IPS-18c (cell line): ENCODE data around the gene KCNV2.
"Not testable (repeated sequence)": the region's sequence is repeated elsewhere in the genome, so short reads cannot be mapped to it uniquely, and the experiment has no call there.

Experiments
- H3K4me3 ChIP-seq: 2 replicates; pipeline ENCODE4 v1.7.0; 2013; ENCODE audit warnings: low read depth, mild to moderate bottlenecking, low read length, moderate library complexity; ENCODE audit not compliant: insufficient read depth
- H3K9me3 ChIP-seq: one replicate; pipeline ENCODE4 v1.6.1; 2013; ENCODE audit warnings: mild to moderate bottlenecking, low read length, moderate library complexity; ENCODE audit not compliant: control insufficient read depth, insufficient read depth

KCNV2 gene

DNA sequence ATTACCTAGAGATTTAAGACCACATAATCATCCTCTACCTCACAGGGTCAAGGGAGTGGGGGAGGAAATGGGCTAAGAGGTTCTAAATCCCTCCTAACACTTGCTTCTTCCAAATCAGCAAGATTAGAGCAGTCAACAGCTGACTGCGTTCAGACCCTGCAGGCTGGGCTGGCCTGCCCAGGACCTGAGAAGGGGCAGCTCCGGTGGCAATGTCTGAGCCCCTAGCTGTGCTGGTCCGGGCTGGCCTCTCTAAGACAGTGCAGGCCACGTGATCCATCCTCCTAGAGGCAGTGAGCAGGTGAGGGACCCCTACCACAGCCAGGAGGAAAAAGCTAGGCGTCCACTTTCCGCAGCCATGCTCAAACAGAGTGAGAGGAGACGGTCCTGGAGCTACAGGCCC is at the start of gene KCNV2:
Gene KCNV2, plus strand, starts transcription at position 126 of the 400 bp plus-strand sequence. Its CDS starts 230 bp downstream, at position 356.
- peaks cover 2% of the 10 kb centered on the region for H3K9me3 ChIP-seq

DNA sequence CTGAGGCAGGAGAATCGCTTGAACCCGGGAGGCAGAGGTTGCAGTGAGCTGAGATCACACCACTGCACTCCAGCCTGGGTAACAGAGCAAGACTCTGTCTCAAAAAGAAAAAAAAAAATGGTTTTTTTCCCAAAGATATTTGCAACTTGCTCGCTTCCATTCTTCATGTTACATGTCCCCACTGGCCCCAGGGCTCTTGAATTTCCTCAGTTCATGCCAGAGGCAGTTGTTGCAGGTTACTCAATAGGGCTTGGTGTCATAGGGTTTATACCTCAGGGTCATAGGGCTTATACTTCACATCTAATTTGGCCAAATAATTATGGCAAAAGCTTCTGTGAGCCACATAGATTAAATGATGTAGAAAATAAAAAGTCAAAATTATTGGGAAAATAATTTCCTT is 44.1 kb upstream of the KCNV2 start:
- Histone ChIP-seq H3K9me3 (no peaks in the 10 kb centered on the region), H3K4me3 (no peak overlapping the region)

More for the DNA sequence above, at the start of gene KCNV2:
- no peak within 1 kb of the TSS for H3K4me3 ChIP-seq

DNA sequence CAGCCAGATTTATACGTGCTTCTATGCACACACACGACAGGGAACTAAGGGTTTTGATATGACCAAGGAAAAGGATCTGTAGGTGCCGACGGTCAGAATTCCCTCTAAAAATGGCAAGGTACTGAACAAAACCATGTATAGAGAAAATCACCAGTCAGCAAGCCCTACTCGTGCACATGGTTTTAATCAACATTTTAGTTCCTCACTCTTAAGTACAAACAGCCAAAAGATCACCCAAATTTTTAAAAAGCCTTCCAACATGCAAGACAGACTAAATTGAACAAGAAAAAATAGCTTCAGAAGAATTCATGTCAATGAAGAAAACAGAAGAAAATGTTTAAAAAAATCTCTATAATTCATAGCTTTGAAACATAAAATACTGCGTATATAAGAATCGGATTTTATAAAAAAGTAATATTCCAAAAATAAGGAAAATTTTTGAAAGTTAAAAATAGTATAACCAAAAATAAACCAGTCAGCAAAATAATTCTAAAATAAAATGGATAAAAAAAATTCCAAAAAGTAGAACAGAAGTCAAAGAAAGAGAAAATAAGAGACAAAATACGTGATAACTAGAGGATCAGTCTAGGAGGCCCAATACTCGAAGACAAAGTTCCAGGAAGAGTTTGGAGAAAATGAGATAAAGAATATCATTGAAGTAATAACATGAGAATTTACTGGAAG is 43.0 kb upstream of the KCNV2 start:
- Histone ChIP-seq H3K9me3 (no peaks in the 10 kb centered on the region), H3K4me3 (no peak overlapping the region)

DNA sequence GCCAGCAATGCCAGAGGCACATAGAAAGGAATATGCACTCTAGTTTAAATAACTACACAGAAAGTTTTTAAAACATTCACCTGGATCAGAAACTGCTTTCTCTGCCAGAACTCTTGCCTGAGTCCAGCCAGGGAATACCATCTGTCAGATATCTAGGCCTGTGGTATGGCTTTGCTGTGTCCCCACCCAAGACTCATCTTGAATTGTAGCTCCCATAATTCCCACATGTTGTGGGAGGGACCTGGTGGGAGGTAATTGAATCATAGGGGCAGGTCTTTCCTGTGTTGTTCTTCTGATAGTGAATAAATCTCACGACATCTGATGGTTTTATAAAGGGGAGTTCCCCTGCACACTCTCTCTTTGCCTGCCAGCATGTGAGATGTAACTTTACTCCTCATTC is 41.5 kb upstream of the KCNV2 start:
- Histone ChIP-seq H3K4me3 (no peak overlapping the region), H3K9me3 (no peaks in the 10 kb centered on the region)

DNA sequence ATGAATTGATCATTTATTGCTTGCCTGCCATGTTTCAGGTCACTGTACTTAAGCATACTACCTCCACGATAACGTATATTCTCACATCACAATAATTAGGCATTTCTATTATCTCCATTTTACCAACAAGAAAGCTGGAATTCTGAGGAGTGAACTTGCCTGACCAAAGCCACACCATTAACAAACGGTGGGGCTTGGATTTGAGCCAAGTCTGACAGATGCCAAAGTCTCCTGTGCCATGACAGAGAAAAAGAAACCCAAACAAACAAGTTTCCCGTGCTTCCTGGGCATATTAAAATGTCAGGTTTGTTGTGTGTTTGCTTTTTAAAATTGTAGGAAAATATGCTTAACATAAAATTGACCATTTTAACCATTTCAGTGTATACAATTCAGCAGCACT is 40.8 kb upstream of the KCNV2 start:
- Histone ChIP-seq H3K9me3 (no peaks in the 10 kb centered on the region), H3K4me3 (no peak overlapping the region)

DNA sequence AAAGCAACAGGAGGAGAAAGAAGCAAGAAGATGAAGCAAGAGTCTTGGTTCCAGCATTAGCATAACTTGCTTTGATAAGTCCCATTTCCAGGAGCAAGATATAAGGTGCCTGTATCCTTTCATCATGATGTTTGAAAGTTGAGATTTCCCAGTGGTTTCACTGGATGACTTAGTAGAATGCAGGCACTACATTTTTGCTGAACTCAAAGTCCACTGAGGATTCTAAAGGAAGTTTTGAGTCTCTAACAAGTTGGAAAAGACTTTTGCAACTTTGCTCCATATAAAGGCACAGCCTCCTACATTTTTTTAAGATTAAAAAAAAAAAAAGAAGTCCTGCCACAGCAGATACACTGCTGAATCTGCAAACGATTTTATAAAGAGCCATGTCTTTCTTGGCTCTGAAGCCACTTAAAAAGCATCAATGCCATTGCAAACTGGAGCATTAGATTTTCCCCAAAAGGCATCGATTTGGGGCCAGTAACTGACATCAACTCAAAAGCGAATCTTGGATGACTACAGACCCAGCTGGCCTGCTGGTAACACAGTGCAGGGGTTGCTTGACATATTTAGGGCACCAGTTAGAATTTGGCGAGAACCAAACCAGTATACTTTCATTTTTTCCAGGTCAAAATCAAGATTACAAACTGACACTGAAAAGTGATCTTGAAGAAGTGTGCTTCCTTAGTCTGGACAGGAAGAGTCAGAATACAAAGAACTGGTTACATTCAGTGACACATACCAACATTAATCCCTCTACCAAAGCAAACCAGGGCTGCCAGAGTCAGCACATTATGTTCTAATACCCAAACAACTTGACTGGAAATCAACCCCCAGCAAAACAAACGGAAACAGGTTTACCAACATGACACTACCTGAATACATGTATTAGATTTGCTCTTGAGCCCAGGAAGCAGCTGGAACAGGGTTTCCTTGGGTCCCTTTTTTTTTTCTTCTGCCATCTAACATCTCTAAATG is 39.1 kb upstream of the KCNV2 start:
- Histone ChIP-seq H3K9me3 (no peaks in the 10 kb centered on the region), H3K4me3 (no peak overlapping the region)

DNA sequence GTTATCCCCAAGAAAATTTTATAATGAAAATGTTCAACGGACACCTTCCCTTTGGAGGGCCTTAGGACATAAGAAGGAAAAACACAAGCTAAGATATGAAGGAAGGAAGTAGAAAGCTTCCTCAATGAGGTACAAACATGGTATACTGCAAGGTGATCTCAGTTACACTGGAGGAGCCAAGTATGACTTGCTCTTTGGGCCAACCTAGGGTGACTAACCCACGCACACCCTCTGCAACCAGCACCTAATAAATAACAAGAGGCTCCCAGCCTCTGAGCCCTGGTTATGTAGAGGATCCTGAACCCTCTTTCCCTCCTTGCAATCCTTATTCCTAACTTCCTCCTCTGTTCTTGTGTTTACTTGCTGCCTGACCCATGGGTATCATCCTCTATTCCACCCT is 38.3 kb upstream of the KCNV2 start:
- no peak overlapping the region for H3K4me3 ChIP-seq

GRCh38 chr9:2681981-2682380 is 35.3 kb upstream of the KCNV2 start:
- H3K9me3 ChIP-seq = no peaks in the 10 kb centered on the region
- no peak overlapping the region for H3K4me3 ChIP-seq

More for the DNA sequence above, 38.3 kb upstream of the KCNV2 start:
- H3K9me3 ChIP-seq = no peaks in the 10 kb centered on the region

DNA sequence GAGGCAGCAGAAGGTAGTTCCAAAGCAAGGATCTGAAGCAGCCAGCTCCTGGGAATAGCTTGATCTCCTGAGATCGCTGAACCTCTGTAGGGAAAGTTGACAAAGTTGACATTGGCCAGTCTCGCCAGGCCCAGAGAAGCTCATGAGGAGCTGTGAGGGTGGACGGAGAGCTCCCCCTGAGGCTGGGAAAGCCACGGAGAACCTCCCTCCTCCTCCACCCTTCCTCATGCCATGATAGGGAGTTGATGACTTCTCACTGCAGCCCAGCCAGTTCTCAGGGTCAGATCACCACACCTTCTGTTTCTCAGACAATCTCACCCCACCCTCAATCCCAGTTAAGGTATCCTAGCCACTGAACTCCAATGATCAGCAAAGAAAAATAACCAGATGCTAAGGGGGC is 30.4 kb upstream of the KCNV2 start:
- Histone ChIP-seq H3K9me3 (no peaks in the 10 kb centered on the region), H3K4me3 (no peak overlapping the region)

DNA sequence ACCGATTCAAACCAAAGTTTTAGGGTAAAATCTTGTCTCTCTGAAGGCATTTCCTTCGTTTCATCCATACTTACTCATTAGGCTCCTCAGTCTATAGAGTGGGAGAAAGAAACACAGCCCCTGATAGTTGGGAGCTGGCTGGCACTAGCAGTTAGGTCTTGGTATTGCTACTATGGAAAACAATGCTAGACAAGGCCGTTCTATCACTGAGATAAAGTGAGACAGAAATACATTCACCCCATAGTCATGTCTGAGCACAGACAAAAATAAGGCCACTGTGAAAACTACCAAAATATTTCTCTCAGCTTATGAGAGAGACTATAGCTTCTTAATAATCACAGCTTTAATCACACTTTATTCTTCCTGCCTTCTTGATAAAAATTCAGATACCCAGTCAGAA is 28.7 kb upstream of the KCNV2 start:
- Histone ChIP-seq H3K9me3 (no peaks in the 10 kb centered on the region), H3K4me3 (no peak overlapping the region)

DNA sequence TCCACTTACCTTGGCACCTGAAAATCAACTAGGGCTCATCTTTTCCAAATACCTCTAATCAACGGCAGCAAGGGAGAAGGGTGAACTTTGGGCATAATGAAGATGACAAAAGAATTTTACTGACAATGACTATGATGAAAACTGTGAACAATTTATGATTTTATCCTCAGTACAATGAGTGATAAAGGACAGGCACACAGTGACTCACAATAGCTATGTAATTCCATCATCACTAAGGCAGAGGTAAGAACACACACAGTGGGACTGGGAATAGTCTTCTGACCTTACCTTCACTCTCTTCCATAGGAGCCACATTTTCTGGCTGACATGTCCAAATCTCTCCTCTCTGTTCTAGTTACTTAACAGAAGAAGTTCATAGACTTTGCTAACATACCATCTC is 26.1 kb upstream of the KCNV2 start:
- Histone ChIP-seq H3K9me3 (no peaks in the 10 kb centered on the region), H3K4me3 (no peak overlapping the region)

DNA sequence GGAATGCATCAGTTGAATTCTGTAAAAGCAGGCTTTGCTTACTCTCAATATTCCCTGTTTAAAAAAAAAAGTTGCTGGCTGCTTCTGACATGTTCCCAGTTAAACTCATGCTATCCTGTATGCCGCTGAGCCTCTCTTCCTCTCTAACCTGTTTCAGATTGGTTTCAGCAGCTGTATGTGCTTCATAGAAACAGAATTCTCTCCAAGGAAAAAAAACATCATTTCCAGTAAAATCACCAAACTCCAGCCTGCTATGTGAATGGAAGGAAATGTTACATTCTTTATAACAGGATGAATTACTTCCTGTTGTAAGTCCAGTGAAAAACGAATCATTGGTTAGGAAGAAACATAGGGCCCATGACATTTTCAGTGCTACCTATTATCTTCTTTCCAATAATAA is 25.7 kb upstream of the KCNV2 start:
- no peak overlapping the region for H3K4me3 ChIP-seq
- H3K9me3 ChIP-seq = no peaks in the 10 kb centered on the region

DNA sequence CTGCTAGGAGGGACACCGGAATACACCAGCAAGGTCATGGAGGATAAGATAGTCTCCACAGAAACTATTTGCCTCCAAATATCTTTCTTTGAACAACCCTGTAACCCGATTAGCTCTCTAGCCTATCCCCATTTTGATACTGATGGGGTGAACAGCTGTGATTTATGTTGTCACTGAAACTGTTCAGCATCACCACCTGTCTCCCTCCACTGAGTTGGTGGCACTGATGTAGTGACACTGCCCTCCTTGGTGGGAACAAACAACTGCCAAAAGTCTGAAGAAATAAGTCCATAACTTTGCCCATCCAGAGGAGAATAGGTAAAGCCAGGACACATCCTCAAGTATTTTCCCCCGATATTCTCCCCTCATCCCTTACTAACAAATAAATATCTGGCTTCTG is 24.3 kb upstream of the KCNV2 start:
- H3K9me3 ChIP-seq = no peaks in the 10 kb centered on the region
- H3K4me3 ChIP-seq = no peak overlapping the region

DNA sequence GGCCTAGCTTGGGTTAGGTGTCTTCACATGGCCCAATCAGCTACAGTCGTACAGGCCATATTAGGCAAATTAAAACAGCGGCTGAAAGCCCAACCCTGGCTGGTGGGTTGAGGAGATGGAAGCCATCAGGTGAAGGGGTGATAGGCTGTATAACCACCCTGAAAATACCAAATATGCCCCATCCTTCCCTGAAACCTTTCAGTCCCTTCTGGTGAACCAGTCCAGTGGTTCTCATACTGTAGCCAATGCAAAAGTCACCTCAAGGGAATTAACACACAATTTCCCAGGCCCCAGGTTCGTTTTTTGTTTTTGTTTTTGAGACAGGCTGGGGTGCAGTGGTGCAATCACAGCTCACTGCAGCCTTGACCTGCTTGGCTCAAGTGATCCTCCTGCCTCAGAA is 19.8 kb upstream of the KCNV2 start:
- no peak overlapping the region for H3K4me3 ChIP-seq
- no peaks in the 10 kb centered on the region for H3K9me3 ChIP-seq

- H3K9me3 ChIP-seq = no peaks in the 10 kb centered on the region
- H3K4me3 ChIP-seq = no peak overlapping the region
Observed at GRCh38 chr9:2700398-2700797, 16.9 kb upstream of the KCNV2 start.

DNA sequence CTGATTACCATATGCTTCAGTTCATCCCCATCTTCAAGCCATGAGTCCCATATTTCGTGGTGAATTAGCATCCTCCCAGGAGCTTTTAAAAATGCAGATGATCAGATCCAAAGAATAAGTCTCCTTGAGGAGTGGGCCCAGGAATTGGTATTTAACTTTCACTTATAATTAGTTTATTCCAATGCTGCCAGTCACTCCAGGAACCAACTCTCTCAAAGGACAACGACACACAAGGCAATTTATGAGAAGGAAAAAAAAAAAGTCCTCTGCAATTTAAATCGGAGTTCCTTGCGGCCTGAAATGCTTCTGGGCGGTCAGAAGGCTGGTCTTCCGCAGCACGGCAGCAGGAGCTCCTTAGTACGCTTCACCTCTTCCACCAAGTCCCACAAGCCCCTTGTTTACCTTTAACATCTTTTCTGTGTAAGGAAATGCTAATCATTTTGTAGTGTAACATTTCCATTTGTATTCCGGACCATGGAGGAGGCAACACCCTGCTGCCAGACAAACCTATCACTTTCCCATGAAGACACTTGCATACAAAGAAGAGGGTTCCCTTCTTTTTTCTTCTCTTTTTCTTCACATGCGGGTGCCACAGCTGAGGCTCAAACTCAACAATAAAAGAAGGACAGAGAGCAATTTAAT is 16.3 kb upstream of the KCNV2 start:
- no peaks in the 10 kb centered on the region for H3K9me3 ChIP-seq

DNA sequence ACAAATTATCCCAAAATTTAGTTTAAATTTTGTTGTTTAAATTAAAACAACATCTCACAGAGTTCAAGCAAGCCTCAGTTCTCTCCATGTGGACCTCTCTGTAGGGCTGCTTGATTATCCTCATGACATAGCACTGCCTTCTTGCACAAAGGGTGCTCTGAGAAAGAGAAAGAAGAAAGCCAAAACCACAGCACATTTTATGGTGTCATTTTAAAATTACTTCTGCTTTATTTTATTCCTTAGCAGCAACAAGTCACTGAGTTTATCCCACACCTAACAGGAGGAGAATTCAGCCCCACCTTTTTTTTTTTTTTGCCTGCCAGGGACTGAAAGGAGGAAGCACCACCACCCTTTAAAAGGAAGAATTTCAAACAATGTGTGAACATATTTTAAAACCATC is 12.8 kb upstream of the KCNV2 start:
- H3K9me3 ChIP-seq = no peaks in the 10 kb centered on the region
- no peak overlapping the region for H3K4me3 ChIP-seq

More for the DNA sequence above, 16.3 kb upstream of the KCNV2 start:
- no peak overlapping the region for H3K4me3 ChIP-seq

DNA sequence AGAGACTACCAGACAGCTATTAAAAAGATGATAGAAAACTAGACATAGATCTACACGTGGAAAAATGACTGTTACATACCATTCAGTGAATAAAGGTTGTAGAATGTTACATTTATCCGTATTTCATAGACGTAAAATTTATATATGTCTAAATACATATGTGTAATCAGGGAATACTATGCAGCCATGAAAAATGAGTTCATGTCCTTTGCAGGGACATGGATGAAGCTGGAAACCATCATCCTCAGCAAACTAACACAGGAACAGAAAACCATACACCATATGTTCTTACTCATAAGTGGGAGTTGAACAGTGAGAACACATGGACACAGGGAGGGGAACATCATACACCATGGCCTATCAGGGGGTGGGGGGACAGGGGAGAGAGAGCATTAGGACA is 10.1 kb upstream of the KCNV2 start:
- H3K4me3 ChIP-seq, H3K9me3 ChIP-seq: not testable (repeated sequence)
